OCI-LY3 (cell line): ENCODE measurements around the gene CCDC191.

Experiments used
- EZH2phosphoT487 ChIP-seq: fragments of 200-600 bp; shearing (Covaris generic); IDR thresholded peaks from 2 replicates; pipeline ENCODE4 v1.6.1; 2018; ENCODE audit warnings: antibody characterized with exemption, mixed run types, low read depth
- TF ChIP-seq, protein P1 (sequence below): fragments of 200-600, 300-600 bp; sonication (generic); IDR thresholded peaks from 2 replicates; pipeline ENCODE4 v1.5.1; 2014; ENCODE audit warnings: antibody characterized with exemption, low read length, low read depth

DNA sequence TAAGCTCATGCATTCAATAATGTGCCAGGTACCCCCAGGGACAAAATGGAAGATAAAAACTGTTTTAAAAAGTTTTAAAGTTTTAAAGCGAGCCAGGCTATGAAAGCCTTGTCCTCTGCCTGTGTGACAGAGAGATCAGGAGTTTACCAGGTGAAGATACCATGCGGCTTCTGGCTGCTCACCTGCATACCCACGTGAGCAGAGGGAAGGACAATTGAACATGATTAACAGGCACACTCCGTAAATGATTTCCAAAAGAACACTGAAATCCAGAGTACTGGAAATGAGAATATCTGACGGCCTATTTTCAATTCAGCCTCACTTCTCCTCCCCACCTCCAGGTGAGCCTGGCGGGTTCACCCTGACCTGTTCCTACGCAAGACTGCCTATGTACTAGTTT, 42.1 kb downstream of the CCDC191 start:
- TF ChIP-seq, protein P1, sequence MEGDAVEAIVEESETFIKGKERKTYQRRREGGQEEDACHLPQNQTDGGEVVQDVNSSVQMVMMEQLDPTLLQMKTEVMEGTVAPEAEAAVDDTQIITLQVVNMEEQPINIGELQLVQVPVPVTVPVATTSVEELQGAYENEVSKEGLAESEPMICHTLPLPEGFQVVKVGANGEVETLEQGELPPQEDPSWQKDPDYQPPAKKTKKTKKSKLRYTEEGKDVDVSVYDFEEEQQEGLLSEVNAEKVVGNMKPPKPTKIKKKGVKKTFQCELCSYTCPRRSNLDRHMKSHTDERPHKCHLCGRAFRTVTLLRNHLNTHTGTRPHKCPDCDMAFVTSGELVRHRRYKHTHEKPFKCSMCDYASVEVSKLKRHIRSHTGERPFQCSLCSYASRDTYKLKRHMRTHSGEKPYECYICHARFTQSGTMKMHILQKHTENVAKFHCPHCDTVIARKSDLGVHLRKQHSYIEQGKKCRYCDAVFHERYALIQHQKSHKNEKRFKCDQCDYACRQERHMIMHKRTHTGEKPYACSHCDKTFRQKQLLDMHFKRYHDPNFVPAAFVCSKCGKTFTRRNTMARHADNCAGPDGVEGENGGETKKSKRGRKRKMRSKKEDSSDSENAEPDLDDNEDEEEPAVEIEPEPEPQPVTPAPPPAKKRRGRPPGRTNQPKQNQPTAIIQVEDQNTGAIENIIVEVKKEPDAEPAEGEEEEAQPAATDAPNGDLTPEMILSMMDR, result no peak
- no peak for TF ChIP-seq EZH2phosphoT487
